Mesothelial cell of epicardium (in vitro differentiated cells): ENCODE measurements around the gene PDIA6. TPM values are rescaled to one million over a fixed set of nuclear protein-coding genes. Genes with fewer than 3 reads are reported as not detected.

Source experiments
- DNase-seq, 2 experiments: peaks; one replicate each; pipeline ENCODE4 v3.0.0; 2021; ENCODE audit warnings: low spot score in 2 of 2; ENCODE audit not compliant: unreplicated experiment in 2 of 2
- H3K27ac Mint-ChIP-seq: 2 replicates; pipeline ENCODE4 v1.8.0; 2021; ENCODE audit warnings: mixed read lengths
- H3K27me3 Mint-ChIP-seq: 2 replicates; pipeline ENCODE4 v1.8.0; 2021; ENCODE audit warnings: low read depth, mixed read lengths
- H3K36me3 Mint-ChIP-seq: 2 replicates; pipeline ENCODE4 v1.8.0; 2021; ENCODE audit warnings: mixed read lengths
- H3K4me1 Mint-ChIP-seq: 2 replicates; pipeline ENCODE4 v1.8.0; 2021; ENCODE audit warnings: mixed read lengths
- H3K4me3 Mint-ChIP-seq: 2 replicates; pipeline ENCODE4 v1.8.0; 2021; ENCODE audit warnings: mild to moderate bottlenecking, moderate library complexity, mixed read lengths
- H3K9me3 Mint-ChIP-seq: 2 replicates; pipeline ENCODE4 v1.8.0; 2021; ENCODE audit warnings: mixed read lengths
- CTCF ChIP-seq: fragments of 200-600 bp; sonication (generic); IDR thresholded peaks from one replicate; pipeline ENCODE4 v1.5.0; 2021; ENCODE audit warnings: antibody characterized with exemption; ENCODE audit not compliant: unreplicated experiment
- total RNA-seq: library from RNA; stranded (reverse); gene quantifications from 3 replicates; pipeline ENCODE4 v1.2.1, GENCODE V29; 2021

The PDIA6 gene
- total RNA-seq, 1 donor from 2014 or later = 201 TPM

- H3K4me1 Mint-ChIP-seq = peaks cover 18% of the 10 kb centered on the region
Measured at GRCh38 chr2:10772868-10773215, 39.7 kb downstream of the PDIA6 start.

GRCh38 chr2:10772201-10772867 lies 40.3 kb downstream of the PDIA6 start:
- H3K27me3 Mint-ChIP-seq = no peaks in the 10 kb centered on the region
- H3K27ac Mint-ChIP-seq = no peak overlapping the region
- TF ChIP-seq CTCF = no peak

More at GRCh38 chr2:10772868-10773215, 39.7 kb downstream of the PDIA6 start:
- DNase-seq = no peak
- Mint-ChIP-seq H3K9me3 (no peaks in the 10 kb centered on the region), H3K27me3 (no peaks in the 10 kb centered on the region), H3K36me3 (peaks cover 4% of the 10 kb centered on the region), H3K4me3 (no peak overlapping the region), H3K27ac (no peak overlapping the region)
- TF ChIP-seq CTCF = no peak

DNA sequence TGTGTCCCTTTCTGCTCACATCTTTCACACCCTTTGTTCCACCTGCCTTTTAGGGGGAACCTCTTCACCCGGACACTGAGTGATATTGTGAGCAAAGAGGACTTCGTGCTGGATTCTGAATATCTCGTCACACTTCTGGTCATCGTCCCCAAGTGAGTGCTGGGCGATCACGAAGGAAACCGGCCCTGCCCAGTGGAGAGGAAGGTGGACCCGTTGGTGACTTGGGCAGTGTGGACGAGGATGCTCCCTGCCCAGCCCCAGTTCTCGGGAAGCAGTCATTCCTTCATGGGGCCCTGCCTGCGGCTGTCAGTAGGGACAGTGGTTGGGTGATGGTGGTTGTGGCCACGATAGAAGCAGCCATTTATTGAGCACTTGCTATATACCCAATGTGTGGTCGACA lies 40.8 kb downstream of the PDIA6 start:
- DNase-seq = no peak
- H3K9me3 Mint-ChIP-seq = no peaks in the 10 kb centered on the region
- TF ChIP-seq CTCF = no peak
- no peaks in the 10 kb centered on the region for H3K36me3 Mint-ChIP-seq
- H3K4me1 Mint-ChIP-seq = peaks cover 18% of the 10 kb centered on the region
- no peak overlapping the region for H3K27ac Mint-ChIP-seq
- no peak overlapping the region for H3K4me3 Mint-ChIP-seq
- no peaks in the 10 kb centered on the region for H3K27me3 Mint-ChIP-seq

More at GRCh38 chr2:10772201-10772867, 40.3 kb downstream of the PDIA6 start:
- H3K4me1 Mint-ChIP-seq = peaks cover 18% of the 10 kb centered on the region
- DNase-seq = no peak
- no peaks in the 10 kb centered on the region for H3K9me3 Mint-ChIP-seq
- peaks cover under 1% of the 10 kb centered on the region for H3K36me3 Mint-ChIP-seq
- no peak overlapping the region for H3K4me3 Mint-ChIP-seq

GRCh38 chr2:10770956-10771750 lies 41.4 kb downstream of the PDIA6 start:
- H3K9me3 Mint-ChIP-seq = no peaks in the 10 kb centered on the region
- H3K27me3 Mint-ChIP-seq = no peaks in the 10 kb centered on the region
- no peak overlapping the region for H3K27ac Mint-ChIP-seq
- DNase-seq = no peak
- peaks cover 18% of the 10 kb centered on the region for H3K4me1 Mint-ChIP-seq
- H3K4me3 Mint-ChIP-seq = no peak overlapping the region
- no peak for TF ChIP-seq CTCF
- H3K36me3 Mint-ChIP-seq = no peaks in the 10 kb centered on the region

DNA sequence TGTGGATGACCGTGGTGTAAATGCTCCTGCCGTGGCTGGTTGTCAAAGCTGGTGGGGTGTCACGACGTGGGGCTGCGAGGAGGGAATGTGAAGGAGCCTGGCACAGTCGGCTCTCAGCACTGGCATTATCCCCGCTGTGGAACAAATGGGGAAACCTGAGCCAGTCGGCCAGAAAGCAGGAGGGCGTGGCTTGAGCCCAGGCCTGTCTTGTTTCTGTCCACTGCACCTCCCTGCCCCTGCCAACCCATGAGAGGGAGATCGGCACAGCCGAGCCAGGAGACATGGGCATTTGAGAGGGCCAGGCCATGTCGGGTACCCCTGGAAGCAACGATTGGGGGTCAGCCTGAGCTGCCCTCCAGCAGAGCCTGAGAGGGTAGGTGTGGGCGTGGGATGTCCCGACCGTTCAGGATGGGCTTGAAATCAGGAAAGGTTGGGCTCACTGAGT lies 44.5 kb downstream of the PDIA6 start:
- no peak for TF ChIP-seq CTCF
- Mint-ChIP-seq H3K27me3 (no peaks in the 10 kb centered on the region), H3K27ac (no peak overlapping the region), H3K9me3 (no peaks in the 10 kb centered on the region), H3K36me3 (no peaks in the 10 kb centered on the region), H3K4me1 (peaks cover 3% of the 10 kb centered on the region), H3K4me3 (no peak overlapping the region)
- DNase-seq = no peak
